ENCODE measurements around the gene CEP135.

DNA sequence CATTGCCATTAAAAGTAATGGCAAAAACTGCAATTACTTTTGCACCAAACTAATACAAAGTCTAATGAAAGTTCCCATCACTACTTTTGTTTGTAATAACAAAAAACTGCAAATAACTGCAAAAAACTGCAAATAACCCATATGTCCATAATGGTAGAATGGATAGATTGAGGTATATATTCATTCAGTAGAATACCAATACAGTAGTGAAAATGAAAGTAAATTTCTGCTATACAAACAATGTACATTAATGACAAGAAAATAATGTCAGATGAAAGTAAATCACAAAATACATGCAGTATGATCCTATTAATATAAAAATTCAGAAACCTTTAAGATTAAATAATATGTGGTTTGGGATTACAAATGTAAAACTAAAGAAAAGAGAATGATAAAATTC is 41.3 kb upstream of the CEP135 start:
- TF ChIP-seq, protein P1, sequence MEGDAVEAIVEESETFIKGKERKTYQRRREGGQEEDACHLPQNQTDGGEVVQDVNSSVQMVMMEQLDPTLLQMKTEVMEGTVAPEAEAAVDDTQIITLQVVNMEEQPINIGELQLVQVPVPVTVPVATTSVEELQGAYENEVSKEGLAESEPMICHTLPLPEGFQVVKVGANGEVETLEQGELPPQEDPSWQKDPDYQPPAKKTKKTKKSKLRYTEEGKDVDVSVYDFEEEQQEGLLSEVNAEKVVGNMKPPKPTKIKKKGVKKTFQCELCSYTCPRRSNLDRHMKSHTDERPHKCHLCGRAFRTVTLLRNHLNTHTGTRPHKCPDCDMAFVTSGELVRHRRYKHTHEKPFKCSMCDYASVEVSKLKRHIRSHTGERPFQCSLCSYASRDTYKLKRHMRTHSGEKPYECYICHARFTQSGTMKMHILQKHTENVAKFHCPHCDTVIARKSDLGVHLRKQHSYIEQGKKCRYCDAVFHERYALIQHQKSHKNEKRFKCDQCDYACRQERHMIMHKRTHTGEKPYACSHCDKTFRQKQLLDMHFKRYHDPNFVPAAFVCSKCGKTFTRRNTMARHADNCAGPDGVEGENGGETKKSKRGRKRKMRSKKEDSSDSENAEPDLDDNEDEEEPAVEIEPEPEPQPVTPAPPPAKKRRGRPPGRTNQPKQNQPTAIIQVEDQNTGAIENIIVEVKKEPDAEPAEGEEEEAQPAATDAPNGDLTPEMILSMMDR (IDR thresholded peaks at IDR 0.05) = no peak
- TF ChIP-seq POLR2AphosphoS5 (IDR thresholded peaks at IDR 0.05; ENCODE audit: insufficient read depth in 1 of 2, low read depth in 1 of 2) = no peak
